T-helper 2 cell treated with Interferon-gamma antibody and Interleukin-4, amounts not matched to agents 100 ng/mL and 5 ng/mL, for 36 hours (primary cell): ENCODE results near the gene SLC35F3. TPM values are rescaled to one million over a fixed set of nuclear protein-coding genes. Genes with fewer than 3 reads are reported as not detected.
"Not testable (repeated sequence)": the region's sequence is repeated elsewhere in the genome, so short reads cannot be mapped to it uniquely, and the experiment has no call there.

Experiments used
- intact Hi-C: fragments of 100-400 bp; cut with micrococcal nuclease; formaldehyde crosslinking; loops from one replicate; pipeline ENCODE4 v1.15.1; 2023
- total RNA-seq: library from RNA; stranded (reverse); gene quantifications from 2 replicates; pipeline ENCODE4 v1.2.3, GENCODE V29; 2022

Gene SLC35F3
- total RNA-seq, 1 donor from 2014 or later: 3.4 TPM

DNA sequence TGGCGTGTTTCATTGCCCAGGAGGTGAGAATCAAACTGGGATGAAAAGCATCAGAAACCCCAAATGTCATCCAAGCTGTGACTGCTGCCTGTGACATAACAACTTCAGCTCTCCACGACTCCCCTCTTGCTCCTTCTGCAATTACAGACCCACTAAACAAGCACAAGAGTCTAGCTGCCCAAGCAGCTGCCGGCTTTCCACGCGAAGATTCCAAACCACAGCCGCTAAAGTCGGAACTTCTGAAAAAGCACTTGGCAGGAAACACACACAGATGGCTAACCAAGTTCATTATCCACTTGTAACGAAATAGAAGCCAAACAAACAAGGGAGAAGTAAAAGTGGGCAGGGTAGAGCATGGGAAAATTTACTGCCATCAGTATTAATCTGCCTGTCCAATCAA, 198.1 kb downstream of the SLC35F3 start:
- intact Hi-C loops: no loop called here

DNA sequence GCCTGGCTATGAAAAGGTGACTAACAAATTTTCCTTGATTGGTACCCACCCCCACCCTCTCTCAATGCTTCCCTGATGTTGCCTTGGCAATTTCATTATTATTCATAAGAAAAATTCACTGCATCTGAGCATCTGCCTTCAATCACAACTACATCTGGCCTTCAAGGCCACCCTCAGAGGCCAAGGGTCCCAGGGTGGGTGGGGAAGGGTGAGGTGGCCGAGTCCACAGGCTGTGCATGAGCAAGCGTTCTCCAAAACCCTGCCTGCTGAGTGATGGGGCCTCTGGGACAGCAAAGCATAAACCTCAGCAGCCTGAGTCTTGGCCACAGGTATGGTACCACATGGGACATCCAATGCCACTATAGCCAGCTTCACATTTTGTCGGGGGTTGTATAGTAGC, 198.7 kb downstream of the SLC35F3 start:
- intact Hi-C loops: no loop called here

DNA sequence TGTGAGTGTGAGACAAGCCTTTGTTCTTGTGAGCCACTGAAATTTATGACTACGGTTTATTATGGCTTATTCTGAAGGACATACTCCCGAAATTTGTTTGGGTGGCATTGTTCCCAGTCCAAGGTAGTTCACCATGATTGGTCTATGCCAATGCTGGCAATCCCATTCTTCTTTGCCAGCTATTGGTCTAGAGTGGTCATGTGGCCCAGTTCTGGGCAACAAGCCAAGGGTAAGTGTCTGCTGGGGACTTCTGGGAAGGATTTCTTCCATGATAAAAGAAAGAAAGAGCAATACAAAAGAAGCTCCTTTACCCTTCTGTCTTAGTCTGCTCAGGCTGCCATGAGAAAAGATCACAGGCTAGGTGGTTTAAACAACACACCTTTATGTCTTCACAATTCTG, 201.6 kb downstream of the SLC35F3 start:
- intact Hi-C loops: no loop called here

DNA sequence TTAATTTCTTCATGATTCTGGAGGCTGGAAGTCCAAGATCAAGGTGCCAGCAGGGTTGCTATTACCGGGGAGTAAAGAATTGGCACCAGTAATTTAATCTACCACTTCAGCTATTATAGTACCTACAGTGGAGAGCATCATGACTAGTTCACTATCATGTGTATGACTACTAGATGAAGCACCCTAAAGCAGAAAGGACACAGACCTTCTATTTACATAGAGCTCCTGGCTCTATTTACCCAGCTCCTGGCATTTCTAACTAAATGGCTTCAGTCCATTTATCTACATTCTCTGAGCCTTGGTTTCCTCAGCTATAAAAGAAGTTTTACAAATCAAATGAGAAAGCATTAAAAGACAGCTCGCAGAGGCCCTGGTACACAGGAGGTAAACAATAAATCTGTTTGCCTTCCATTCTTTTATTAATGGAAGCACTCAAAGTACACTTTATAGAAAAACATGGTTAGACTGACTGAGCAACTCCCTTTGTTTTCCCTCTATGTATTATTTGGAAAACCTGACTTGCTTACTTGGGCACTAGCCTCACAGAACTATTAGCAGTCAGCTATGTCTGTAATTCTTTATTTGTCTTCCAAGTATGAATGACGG, 203.0 kb downstream of the SLC35F3 start:
- intact Hi-C loops: no loop called here

DNA sequence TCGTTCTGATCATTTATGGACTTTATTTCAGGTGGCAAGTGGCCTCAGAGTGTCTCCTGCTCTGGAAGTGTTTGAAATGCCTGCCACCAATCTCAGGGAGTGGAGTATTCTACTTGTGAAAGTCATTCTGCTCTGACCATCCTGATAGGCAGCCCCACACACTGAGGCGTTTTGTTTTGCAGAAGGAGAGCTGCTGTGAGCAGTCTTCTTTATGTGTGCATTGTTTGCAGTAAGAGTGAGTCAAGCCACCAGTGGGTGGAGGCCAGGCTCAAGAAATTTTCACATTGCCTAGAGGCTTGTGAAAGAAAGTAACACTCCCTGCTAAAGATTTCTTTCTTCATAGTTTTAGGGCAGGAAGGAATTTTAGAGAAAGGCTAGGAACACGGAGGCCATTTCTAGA, 204.4 kb downstream of the SLC35F3 start:
- intact Hi-C loops: no loop called here

DNA sequence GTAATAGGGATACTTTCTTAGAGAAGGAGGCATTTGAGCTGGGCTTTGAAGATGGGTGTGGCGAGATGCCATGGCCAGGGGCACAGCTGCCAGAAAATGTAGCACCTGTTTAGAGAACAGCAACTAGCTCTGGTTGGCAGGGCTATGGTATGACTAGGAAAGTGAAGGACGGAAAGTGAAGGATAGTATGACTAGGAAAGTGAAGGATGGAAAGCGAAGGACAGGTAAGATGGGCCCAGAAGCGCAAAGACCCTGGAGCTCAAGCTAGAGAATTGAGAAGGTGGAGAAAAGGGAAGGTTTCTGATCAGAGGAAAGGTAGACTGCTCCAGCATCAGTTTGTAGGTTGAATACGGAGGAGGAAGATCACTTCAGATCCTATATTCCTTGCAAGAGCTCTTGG, 205.4 kb downstream of the SLC35F3 start:
- intact Hi-C loops: loop anchor here (10.0 kb wide), 1 partner anchor 295 kb away; no protein-coding TSS in a partner anchor

DNA sequence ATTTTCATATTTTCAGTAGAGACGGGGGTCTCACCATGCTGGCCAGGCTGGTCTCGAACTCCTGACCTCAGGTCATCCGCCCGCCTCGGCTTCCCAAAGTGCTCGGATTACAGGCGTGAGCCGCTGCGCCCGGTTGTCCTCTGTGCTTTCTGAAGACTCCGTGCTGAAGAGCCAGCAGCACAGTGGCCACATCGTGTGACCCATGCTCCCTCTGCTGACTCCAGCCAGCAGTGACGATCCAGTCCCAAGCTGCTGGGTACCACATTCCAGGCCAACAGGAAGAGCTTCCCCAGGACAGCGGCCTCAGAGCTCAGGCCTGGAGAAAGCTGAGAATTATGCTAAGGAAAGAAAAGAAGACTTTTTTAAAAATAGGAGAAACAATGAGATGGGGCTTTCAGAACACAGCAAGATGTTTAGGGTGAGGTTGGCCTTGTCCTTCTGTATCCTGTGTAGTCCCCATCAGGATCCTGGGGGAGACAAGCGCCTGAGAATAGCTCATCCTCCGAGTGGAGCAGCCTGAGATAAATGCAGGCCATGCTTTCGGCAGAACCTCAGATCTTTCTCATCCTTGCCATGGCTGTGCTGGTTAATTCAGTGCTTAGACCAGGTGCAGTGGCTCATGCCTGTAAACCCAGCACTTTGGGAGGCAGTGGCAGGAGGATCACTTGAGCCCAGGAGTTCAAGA, 207.1 kb downstream of the SLC35F3 start:
- intact Hi-C loops: loop anchor here (10.0 kb wide), 1 partner anchor 293 kb away; no protein-coding TSS in a partner anchor

DNA sequence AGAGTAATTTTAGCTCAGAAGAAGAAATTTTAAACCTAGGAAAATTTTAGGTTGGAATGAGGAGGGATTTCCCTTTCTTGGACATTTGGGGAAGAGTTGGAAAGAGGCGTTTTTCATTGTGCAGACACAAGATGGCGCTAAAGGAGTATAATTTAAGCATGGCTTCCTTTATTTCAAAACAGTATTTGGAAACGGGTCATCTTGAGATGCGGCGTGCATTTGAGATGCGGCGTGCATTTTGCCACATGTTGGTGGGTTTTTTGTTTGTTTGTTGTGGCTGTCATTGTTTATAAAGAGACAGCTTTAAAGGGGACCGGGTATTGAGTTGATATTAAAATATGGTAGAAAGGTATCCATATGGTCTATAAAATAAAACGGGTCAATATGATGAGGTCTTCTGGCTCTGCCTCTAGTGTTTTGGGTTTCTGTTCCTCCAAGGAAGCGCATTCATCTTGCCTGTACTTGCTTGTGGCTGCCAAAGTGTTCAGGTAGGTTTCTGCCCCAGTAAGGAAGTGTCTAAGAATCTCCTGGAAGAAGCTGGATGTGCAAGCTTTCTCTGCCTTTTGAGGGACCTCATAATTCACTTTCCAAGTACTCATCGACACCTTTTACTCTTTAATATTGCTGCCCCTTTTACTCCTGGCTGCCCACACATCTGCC, 210.3 kb downstream of the SLC35F3 start:
- intact Hi-C loops: loop anchor here (1.0 to 10.0 kb wide), 2 partner anchors 196 to 290 kb away; no protein-coding TSS in a partner anchor

DNA sequence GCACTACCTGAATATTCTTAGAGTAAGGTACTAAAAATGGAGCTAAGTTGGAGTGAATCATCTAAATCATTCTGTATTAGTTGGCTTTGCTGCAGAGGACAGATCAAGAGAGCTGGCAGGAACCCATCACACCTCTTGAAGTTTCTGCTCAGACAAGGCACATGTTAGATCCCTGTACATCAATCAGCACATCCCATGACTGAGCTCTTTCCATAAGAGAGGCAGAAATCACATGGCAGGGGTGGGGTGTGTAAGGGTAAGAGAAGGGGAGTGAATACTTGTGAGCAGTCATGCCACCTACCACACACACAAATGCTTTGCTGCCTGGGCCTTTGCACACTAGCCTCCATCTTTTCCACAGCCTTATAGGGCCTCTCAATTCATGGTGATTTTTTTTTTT, 214.4 kb downstream of the SLC35F3 start:
- intact Hi-C loops: loop anchor here (2.0 to 10.0 kb wide), 2 partner anchors 70 to 286 kb away; no protein-coding TSS in a partner anchor

DNA sequence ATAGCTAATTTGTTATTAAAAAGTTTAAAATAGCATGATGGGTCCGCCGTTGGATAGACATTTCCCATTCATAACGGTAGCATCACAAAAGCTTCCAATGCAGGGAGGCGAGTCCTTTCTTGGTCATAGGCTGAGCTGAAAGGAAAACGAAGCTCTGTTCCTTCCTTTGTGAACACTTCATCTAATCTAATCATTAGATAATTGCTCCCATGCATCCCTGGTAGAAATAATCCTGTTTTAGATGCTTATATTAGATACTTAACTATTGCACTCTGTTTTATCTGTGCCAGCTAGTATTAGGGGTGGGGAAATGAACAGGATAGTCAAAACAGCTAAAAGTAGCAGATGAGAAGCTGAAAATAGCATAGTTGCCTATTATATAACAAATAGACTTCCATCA, 215.0 kb downstream of the SLC35F3 start:
- intact Hi-C loops: loop anchor here (2.0 to 10.0 kb wide), 2 partner anchors 69 to 285 kb away; no protein-coding TSS in a partner anchor

DNA sequence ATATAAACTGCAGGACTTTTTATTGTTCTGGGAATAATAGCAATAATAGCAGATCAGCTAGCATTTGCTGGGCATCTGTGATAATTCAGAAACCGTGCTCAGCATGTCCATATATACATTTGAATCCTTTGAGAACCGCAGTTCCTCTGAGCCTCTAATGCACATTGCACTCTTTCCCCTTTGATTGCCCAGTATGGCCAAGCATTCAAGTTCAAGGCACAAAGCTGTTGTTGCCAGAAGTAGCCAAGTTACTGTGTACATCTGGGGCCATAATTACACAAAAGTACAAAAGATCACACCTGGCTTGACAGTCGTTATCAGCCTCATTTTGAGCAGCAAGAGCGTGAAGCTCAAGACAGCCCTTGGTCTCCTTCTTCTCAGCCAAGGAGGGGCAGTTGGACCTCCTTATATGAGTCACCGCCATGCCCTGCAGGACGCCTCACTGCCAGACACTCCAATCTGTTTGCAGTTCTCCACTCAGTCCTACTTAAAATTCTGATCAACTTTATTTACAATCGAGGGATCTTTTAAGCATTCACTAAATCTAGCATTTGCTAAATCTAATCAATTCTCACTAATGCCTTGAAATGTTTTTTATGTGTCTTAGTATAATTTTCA, 216.0 kb downstream of the SLC35F3 start:
- intact Hi-C loops: no loop called here

DNA sequence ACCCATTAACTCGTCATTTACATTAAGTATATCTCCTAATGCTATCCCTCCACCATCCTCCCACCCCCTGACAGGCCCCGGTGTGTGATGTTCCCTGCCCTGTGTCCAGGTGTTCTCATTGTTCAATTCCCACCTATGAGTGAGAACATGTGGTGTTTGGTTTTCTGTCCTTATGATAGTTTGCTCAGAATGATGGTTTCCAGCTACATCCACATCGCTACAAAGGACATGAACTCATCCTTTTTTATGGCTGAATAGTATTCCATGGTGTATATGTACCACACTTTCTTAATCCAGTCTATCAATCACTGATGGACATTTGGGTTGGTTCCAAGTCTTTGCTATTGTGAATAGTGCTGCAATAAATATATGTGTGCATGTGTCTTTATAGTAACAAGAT, 217.2 kb downstream of the SLC35F3 start:
- intact Hi-C loops: not testable (repeated sequence)

DNA sequence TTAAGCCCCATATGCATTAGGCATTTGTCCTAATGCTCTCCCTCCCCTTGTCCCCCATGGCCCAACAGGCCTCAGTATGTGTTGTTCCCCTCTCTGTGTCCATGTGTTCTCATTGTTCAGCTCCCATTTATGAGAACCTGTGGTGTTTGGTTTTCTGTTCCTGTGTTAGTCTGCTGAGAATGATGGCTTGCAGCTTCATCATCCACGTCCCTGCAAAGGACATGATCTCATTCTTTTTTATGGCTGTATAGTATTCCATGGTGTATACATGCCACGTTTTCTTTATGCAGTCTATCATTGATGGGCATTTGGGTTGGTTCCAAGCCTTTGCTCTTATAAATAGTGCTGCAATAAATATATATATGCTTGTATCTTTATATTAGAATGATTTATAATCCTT, 218.1 kb downstream of the SLC35F3 start:
- intact Hi-C loops: not testable (repeated sequence)

DNA sequence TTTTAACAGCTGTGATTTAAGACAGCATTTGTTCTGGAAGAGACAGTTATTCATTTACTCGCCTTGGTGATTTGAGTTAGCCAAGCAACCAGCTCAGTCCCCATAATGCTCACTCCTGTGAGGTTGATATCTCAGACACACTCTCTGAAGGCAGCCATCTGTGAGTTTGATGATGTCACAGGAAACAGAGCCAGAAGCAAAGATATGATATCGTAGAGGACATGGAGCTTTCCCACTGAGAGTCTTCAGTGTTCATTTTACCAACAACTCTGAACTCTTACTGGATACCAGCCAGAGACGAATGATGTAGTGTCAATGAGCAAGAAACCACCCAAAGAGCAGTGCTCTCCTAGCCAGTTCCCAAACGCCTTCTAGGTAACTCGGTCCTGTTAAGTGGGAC, 219.4 kb downstream of the SLC35F3 start:
- intact Hi-C loops: no loop called here

DNA sequence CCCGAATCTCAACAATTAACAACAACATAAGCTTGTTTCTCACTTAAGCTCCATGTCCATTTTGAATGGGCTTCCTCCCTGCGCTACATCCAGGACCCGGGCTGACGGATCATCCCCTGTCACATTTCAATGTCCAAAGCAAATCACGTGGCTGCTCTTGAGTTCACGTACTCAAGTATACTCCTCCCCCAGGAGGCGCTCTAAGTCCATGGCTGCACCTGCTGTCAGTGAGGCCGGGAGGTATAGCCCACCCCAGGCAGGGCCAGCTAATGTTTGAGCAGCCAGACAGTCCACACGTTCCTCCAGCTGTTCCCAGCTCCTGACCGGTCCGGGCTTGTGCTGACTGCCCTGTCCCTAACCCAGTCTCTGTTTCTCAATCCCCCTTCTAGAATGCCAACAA, 220.8 kb downstream of the SLC35F3 start:
- intact Hi-C loops: no loop called here

DNA sequence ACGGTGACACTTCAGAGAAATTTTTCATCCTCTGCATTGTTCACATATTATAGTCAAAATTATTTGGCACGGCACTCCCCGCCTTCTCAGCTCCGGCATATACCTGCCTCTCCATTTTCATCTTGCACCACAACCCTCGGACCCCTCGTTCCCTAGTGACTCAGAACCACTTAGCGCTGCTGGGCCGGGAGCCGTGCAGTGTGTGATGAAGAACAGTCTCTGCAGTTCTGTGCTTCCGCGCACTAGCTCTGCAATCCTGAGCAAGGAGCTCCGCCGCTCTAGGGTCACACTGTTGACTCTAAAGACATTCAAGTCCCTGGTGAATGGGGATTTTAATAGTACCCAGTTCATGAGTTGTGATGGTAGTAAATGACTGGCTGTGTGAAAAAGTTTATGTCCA, 221.2 kb downstream of the SLC35F3 start:
- intact Hi-C loops: no loop called here

DNA sequence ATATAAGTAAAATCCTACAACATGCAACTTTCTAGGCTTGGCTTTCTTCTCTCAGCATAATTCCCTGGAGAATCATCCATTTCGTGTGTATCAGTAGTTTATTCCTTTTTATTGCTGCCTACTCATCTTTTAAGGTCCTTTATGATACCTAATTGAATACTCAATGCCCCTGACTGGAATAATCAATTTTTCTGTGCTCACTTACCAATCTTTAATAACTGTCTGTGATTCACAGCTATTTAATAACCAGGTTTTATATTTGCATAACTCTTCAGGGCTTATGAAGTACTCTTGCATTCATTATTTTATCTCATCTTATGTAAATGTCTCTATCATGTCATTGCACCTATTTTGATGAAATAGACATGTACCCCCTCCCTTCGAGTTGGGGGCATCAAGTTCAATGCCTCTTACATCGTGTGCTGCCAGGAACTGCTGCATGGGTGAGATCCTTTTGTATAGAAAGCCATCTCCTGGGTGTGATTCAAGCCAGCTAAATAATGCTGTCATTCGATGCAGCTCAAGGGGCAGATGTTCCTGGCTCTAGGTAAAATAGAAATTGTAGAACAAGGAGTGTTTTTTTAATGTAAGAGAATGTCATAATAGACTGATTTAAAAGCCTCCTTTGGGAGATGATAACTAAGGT, 222.7 kb downstream of the SLC35F3 start:
- intact Hi-C loops: no loop called here

DNA sequence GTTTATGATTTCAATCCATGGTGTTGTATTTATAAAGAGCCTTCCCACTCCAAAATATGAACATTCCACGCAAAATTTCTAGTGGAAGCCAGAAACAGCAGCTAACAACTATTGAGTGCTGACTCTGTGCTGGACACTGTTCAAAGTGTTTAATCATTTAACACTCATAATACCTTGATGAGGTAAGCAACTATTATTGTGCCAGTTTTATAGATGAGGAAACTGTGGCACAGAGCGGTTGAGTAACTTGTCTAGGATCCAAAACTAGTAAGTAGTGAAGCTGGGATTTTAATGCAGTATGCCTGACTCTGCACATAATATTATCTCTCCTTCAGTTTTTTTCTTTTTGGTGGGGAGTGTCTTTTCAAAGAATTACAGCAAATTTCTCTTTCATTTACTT, 228.3 kb downstream of the SLC35F3 start:
- intact Hi-C loops: no loop called here

DNA sequence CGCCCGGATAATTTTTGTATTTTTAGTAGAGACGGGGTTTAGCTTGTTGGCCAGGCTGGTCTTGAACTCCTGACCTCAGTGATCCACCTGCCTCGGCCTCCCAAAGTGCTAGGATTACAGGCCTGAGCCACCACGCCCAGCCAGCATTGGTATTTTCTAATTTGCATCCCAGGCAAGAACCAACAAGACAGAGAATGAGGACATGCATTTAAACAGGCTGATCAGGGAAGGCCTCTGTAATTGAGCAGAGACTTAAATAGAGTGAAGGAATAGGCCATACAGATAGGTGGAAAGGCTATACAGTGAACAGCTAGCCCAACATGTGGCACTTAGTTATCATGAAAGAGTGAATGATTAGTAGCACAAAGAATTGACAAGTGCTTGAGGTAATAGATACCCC, 230.4 kb downstream of the SLC35F3 start:
- intact Hi-C loops: no loop called here

DNA sequence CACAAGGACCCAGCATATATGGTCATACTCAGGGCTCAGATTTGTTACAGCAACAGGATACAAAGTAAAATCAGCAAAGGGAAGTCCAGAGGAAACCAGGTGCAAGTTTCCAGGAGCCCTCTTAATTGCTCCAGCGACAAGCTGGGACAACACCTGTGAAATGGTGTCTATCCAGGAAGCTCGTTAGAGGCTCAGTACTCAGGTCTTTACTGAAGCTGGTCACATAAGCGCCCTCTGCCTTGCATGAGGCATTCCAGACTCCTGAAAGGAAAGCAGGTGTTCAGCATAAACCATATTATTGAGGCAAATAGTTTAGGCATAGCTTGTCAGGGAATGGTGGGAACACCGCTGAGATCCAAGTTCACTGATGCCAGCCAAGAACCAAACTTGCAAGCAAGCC, 231.0 kb downstream of the SLC35F3 start:
- intact Hi-C loops: no loop called here

DNA sequence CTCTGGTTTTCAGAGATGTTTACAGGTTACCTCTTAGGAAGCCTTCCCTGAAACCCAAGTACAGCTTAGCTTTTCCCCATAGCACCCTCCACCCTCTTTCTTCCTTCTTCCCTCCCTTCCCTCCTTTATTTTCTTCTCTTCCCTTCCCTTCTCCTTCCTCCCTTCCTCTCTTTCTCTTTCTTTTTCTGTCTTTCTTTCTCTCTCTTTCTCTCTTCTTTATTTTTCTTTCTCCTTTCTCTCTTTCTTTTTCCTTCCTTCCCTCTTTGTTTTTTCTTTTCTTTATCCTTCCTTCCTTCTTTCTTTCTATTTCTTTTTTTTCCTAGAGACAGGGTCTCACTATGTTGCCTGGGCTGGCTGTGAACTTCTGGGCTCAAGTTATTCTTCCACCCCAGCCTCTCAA, 231.6 kb downstream of the SLC35F3 start:
- intact Hi-C loops: no loop called here

DNA sequence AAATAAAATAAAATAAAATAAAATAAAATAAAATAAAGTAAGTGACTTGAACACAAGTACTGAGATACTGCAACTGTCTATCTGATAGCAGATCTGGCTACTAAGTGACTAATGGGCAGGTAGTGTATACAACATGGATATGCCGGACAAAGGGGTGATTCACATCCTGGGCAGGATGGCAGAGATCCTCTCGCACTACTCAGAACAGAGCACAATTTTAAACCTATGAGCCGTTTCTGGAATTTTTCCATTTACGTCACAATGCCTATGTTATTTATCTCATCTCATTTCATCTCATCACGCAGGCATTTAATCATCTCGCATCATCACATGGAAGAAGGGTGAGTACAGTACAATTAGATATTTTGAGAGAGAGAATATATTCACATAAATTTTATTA, 235.5 kb downstream of the SLC35F3 start:
- intact Hi-C loops: no loop called here
